ENCODE measurements around the gene COPZ2.
"Not testable (repeated sequence)": the region's sequence is repeated elsewhere in the genome, so short reads cannot be mapped to it uniquely, and the experiment has no call there.

Gene COPZ2

GRCh38 chr17:48056246-48056745, 18.7 kb upstream of the COPZ2 start:
- no peak for DNase-seq (ENCODE audit: low read depth in 2 of 3, low spot score in 1 of 3)

GRCh38 chr17:48055531-48056245, 18.1 kb upstream of the COPZ2 start:
- DNase-seq (ENCODE audit: low read depth in 2 of 3, low spot score in 1 of 3), result peak; percentile 39 to 46 (median 46)

DNA sequence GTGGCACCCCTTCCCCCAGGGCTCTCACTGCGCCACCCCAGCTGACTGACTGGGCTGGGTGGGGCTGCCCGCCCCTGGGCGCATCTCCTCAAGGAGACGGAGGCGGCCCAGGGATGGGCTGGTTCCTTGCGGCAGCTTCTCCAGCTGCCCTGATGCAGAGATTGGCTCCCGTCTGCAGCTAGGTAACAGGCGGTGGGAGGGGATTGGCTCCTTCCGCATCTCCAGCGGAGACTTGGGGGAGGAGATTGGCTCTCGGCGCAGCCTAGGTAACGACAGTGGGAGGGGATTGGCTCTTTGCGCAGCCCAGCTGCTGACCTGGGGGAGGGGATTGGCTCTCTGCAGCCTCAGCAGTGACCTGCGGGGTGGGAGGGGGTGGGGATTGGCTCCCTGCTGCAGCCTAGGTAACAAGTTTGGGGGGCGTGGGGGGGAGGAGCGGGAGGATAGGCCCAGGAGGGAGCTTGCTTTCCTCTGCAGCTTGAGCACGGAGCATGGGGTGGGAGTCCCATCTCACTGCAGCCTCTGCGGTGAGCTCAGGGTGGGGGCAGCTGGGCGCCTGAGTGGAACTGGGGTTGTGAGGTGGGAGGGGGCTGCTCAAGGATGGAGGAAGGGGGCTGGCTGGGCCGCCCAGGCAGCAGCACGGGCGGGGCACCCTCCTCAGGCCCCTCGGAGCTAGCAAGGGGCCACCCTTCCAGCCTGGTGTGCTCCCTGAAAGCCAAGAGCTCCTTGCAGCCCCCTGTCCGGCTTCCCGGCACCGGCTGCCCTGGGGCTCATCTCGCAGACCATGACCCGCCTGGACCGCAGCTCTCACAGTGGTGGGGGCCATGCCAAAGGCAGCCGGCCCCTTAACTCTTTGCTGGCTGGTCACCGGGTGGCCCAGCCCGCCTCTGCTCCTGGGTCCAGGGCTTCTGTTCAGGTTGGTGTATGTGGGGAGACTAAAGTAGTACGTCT, 16.9 kb upstream of the COPZ2 start:
- no peak for DNase-seq (ENCODE audit: low read depth in 2 of 3, low spot score in 1 of 3)

DNA sequence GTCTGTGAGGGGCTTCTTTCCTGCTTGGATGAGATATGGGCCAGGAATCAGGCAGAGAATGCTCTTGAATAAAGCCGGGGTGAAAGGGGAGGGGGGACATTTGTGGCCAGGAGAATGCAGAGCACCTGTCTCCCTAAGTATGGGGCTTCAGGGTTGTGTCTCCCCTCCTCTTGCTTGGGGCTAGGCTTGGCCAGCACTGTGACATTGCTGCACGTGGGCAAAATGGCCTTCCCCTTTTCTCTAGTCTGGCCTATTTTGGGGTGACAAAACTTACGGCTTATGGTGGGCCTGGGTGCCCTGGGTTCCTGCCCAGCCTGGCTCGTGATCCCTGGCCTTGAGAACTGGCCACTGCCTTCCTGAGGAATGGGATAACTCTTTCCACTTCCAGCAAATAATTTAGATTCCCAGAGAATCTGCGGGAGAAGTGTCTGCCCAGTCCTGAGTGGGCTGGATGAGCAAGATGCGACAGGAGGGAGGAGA, 16.2 kb upstream of the COPZ2 start:
- no peak for DNase-seq (ENCODE audit: low read depth in 2 of 3, low spot score in 1 of 3)

DNA sequence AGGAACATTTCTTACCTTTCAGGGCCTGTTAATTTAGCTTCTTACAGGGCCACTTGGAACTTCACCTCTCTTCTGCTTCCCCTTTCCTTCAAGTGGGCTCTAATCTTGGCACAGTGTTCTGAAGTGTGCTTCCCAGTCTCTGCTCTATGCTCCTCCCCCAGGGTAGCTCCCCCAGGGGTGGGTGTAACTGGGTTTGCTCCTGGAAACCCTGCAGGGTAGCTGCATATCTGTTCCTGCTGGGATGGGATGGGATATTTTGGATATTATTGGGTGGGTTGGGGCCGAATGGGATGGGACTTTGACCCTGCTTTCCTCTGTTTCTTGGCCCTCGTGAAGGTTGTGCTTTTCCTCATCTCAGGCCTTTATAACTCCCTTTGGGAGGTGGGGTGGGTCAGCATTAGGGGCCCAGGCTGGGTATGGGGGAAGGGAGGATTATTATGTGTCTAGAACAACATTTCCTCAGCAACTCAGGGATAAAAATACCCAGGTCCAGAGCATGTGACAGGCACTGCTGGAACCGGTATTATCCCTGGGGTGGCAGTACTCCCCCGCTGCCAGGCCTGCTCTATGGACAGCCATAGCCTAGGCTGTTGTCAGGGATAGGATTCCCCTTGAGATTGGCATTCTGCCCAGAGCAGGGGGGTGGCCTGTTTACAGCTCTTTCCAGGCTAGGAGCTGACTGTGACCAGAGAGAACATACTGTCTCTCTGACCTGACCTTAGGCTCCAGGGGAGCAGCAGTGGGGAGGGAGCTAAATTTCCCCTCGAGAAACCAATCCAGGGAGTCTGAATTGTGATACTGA, 15.6 kb upstream of the COPZ2 start:
- DNase-seq (ENCODE audit: low read depth in 2 of 3, low spot score in 1 of 3), result no peak

GRCh38 chr17:48051706-48052486, 14.3 kb upstream of the COPZ2 start:
- no peak for DNase-seq (ENCODE audit: low read depth in 2 of 3, low spot score in 1 of 3)

- DNase-seq (ENCODE audit: low read depth in 2 of 3, low spot score in 1 of 3), result no peak
Observed at GRCh38 chr17:48051283-48051682, 13.7 kb upstream of the COPZ2 start.

DNA sequence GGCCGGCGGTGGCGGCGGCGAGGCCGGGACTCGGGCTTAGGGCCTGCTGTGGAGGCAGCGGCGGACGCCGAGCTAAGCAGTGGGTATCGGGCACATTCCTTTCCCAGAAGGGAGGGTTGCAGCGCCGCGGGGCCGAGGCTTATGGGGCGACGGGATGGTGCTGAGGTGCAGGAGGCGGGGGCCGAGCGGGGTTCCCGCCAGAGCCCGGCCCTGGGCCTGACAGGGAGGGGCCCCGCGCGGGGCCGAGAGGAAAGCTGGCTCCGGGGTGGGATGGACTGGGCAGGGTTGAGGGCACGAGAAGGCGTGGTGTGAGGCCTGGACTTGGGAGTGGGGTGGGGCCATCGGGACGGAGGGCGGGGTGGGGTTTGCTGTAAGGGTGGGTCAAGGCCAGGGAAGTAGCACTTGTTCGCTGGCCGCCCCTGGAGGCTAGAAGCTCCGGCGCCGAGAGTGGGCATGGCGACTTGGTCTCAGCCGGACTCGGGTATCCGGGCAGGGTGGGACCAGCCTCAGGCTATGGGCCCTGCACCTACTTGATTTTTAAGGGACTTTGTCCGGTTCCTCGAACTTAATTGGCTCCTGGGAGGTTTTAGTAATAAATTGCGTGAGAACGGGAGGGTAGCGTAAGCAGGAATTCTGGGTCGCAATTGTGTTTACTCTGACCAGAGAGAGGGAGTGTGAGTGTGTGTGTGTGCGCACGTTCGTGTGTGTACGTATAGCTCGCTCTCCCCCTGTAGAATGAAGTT, 11.0 kb upstream of the COPZ2 start:
- DNase-seq (ENCODE audit: low read depth in 2 of 3, low spot score in 1 of 3), result peak in 1 of 3 donors; percentile 59

DNA sequence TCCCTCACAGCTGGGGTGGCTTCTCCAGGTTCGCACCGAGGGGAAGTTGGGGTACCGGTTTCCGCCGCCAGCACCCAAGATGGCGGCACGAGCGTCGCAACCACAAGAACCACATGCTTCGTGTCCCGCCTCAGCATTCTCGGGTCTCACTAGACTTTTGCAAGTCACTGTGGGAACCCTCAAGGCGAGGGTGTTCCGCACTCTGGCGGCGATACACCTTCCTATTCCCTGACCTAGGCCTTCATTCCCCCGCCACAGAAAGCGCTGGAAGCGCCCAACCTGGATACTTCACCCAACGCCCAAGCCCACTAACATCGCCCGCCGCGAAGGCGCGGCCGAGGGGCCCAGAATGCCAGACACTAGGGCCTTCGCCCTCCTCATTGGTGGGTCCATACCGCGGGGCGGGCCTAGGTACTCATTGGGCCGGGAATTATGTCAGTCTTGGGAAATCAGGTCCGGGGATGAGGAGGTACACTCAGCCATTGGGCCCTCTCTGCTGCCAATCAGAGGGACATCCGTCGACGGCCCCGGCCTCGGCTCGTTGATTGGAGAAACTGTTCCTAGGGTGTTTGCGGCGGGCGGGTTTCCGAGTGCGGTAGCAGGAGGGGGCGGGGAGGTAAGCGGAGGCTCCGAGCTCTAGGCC, 10.3 kb upstream of the COPZ2 start, which contains the start of gene NFE2L1:
NFE2L1 (plus strand) TSS at position 619 of the 643 bp plus-strand sequence. CDS start 2,760 bp downstream, outside the sequence.
- DNase-seq (ENCODE audit: low read depth in 2 of 3, low spot score in 1 of 3), result peak; percentile 97 to 98 (median 97)

GRCh38 chr17:48047113-48047740, 9.6 kb upstream of the COPZ2 start:
- DNase-seq (ENCODE audit: low read depth in 2 of 3, low spot score in 1 of 3), result no peak

GRCh38 chr17:48046296-48046695, 8.7 kb upstream of the COPZ2 start:
- no peak for DNase-seq (ENCODE audit: low read depth in 2 of 3, low spot score in 1 of 3)

- no peak for DNase-seq (ENCODE audit: low read depth in 2 of 3, low spot score in 1 of 3)
Observed at GRCh38 chr17:48045316-48046001, 7.9 kb upstream of the COPZ2 start.

DNA sequence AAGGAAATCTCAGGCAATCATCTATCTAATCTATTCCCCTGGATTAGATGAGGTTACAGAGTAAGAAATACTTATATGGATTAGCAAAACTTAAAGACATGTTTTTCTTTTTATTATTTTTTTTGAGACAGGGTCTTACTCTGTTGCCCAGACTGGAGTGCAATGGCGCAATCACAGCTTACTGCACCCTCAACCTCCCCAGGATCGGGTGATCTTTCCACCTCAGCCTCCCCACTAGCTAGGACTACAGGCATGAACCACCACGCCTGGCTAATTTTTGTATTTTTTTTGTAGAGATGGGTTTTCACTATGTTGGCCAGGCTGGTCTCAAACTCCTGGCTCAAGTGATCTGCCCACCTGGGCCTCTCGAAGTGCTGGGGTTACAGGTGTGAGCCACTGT, 7.3 kb upstream of the COPZ2 start:
- no peak for DNase-seq (ENCODE audit: low read depth in 2 of 3, low spot score in 1 of 3)

- DNase-seq (ENCODE audit: low read depth in 2 of 3, low spot score in 1 of 3), result no peak
Observed at GRCh38 chr17:48043176-48043575, 5.6 kb upstream of the COPZ2 start.

DNA sequence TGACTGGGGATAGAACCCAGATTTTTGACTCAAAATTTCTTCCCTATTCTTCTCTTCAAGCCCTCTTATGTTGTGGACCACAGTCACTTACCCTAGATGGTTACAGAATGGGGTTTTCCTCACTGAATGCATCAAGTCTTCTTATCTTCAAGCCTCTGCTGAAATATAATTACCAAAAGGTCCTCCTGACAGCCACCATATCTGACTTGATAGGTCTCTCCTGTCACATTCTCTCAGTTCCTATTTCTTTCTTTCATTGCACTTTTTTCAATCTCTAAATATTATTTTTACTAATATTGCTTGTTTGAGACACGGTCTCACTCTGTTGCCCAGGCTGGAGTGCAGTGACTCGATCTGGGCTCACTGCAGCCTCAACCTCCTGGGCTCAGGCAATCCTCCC, 1.1 kb upstream of the COPZ2 start:
- DNase-seq (ENCODE audit: low read depth in 2 of 3, low spot score in 1 of 3), result no peak

- no peak for DNase-seq (ENCODE audit: low read depth in 2 of 3, low spot score in 1 of 3)
Observed at GRCh38 chr17:48037838-48038323, 284 bp upstream of the COPZ2 start.

GRCh38 chr17:48036693-48037035, 933 bp downstream of the COPZ2 start:
- DNase-seq (ENCODE audit: low read depth in 2 of 3, low spot score in 1 of 3), result no peak

- not testable (repeated sequence) for DNase-seq (ENCODE audit: low read depth in 2 of 3, low spot score in 1 of 3)
Observed at GRCh38 chr17:48034734-48035133, 2.9 kb downstream of the COPZ2 start.
